Psoas muscle (tissue), 8 donors: ENCODE data around the gene SKA1. TPM values are rescaled to one million over a fixed set of nuclear protein-coding genes. Genes with fewer than 3 reads are reported as not detected.

Source experiments
- ATAC-seq, 4 donors: fragments of 200-7000 bp; cut with Tn5 transposase; one replicate each; pipeline ENCODE4 v1.9.1; 2020; ENCODE audit warnings: moderate library complexity in 3 of 4, mild to moderate bottlenecking in 2 of 4
- DNase-seq, 2 donors: peaks; one replicate each; pipeline ENCODE4 v3.0.0-alpha.2; 2020
- H3K27ac ChIP-seq: fragments of 200-600 bp; one replicate; pipeline ENCODE4 v1.8.0; 2022
- H3K27me3 ChIP-seq, 3 donors: fragments of 200-600 bp in 1 of 3; one replicate each; pipeline versions ENCODE4 v1.6.1 to v1.8.0; 2013 to 2022; ENCODE audit warnings: low read length in 2 of 3, mild to moderate bottlenecking in 2 of 3, moderate library complexity in 1 of 3; ENCODE audit not compliant: insufficient read depth in 3 of 3
- H3K36me3 ChIP-seq, 2 donors: fragments of 200-600 bp in 1 of 2; one replicate each; pipeline versions ENCODE4 v1.6.1 to v1.8.0; 2013 to 2022; ENCODE audit warnings: low read depth in 1 of 2, mild to moderate bottlenecking in 1 of 2, moderate library complexity in 1 of 2; ENCODE audit not compliant: insufficient read depth in 1 of 2
- H3K4me1 ChIP-seq: fragments of 200-600 bp; one replicate; pipeline ENCODE4 v1.8.0; 2022
- H3K4me3 ChIP-seq: fragments of 200-600 bp; one replicate; pipeline ENCODE4 v1.8.0; 2022; ENCODE audit warnings: mild to moderate bottlenecking
- H3K9me3 ChIP-seq: fragments of 200-600 bp; one replicate; pipeline ENCODE4 v1.8.0; 2022
- WGBS, 3 donors: extraction: QIAGEN DNeasy Blood & Tissue Kit; methylation state at CpG; one replicate each; pipeline versions ENCODE4 v1.1.6 to v1.1.7; 2013; 5-methylcytosine and 5-hydroxymethylcytosine counted together
- intact Hi-C, 2 donors: fragments of 100-400 bp; cut with DNase I; formaldehyde crosslinking; loops; one replicate each; pipeline versions ENCODE4 v1.11.0 to v1.14.2; 2022
- polyA plus RNA-seq, 3 donors: library from polyadenylated mRNA; stranded (reverse); fragments of 200-250 nt; gene quantifications; one replicate each; pipeline ENCODE4 v1.2.3, GENCODE V29; 2013
- total RNA-seq, 4 donors: library from RNA; stranded (reverse); fragmentation: NEBNext Ultra II Directional in 2 of 4; extraction: Animal tissue kit (Norgen Biotek cat#: 25700) in 2 of 4; gene quantifications; one replicate each; pipeline versions ENCODE4 v1.2.1 to v1.2.4, GENCODE V29; 2021 to 2023
- TF ChIP-seq, protein P1 (sequence below): fragments of 200-600 bp; IDR thresholded peaks from one replicate; pipeline ENCODE4 v1.8.0; 2022; ENCODE audit warnings: antibody characterized with exemption
- donor health status: healthy with polysubstance abuse.
- donor health status: DM: no; HTN: no; CAD: no; lungs with moderate emphysema.
- donor health status: Bipolar disorder and iron deficiency.
- donor health status: healthy.
- donor health status: DM: yes; HTN: yes; CAD: no.
- donor health status: DM: no; HTN: no; CAD: no.
- donor health status: DM: no; HTN: no; CAD: no.
- donor health status: DM: yes; HTN: yes; CAD: no.

Gene SKA1
- total and polyA plus RNA-seq, 7 donors: 0.10 to 0.19 (median 0.11) TPM; not detected in 4

DNA sequence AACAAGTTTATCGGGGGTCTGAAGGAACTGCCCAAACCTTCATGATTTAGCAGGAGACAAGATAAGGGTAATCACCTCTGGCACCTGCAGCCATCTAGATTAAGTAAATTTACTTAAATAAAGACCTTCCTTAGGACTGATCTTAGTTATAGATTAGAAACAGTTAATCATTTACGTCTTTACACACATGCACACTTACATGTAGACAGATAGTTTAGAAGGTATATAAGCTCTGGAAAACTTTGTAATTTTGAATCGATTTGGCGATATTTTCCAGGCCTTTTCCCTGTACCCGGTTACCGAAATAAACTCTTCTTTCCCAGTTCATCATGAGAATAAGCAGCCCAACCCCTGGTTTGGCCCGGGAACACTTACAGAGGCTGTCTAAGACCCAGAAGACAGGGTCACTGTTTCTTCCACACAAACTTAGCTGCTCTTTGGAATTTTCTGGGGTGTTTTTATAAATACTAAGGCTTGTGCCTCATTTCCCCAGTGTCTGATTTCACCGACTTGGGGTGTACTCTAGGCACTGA lies 560 bp upstream of the SKA1 start:
- H3K36me3 ChIP-seq: no peaks in the 10 kb centered on the region
- peak overlapping the region; percentile 85 for H3K27ac ChIP-seq
- peak in 1 of 4 donors; percentile 21 for ATAC-seq
- H3K9me3 ChIP-seq: peaks cover 12% of the 10 kb centered on the region
- H3K4me3 ChIP-seq: peak overlapping the region; percentile 74
- intact Hi-C loops: no loop called here
- no peak for DNase-seq
- 72 to 77% (median 75%) methylated on average over 8 of the region's 8 CpGs for WGBS, 3 donors
- H3K27me3 ChIP-seq: no peaks in the 10 kb centered on the region
- H3K4me1 ChIP-seq: peaks cover 16% of the 10 kb centered on the region
- TF ChIP-seq, protein P1, sequence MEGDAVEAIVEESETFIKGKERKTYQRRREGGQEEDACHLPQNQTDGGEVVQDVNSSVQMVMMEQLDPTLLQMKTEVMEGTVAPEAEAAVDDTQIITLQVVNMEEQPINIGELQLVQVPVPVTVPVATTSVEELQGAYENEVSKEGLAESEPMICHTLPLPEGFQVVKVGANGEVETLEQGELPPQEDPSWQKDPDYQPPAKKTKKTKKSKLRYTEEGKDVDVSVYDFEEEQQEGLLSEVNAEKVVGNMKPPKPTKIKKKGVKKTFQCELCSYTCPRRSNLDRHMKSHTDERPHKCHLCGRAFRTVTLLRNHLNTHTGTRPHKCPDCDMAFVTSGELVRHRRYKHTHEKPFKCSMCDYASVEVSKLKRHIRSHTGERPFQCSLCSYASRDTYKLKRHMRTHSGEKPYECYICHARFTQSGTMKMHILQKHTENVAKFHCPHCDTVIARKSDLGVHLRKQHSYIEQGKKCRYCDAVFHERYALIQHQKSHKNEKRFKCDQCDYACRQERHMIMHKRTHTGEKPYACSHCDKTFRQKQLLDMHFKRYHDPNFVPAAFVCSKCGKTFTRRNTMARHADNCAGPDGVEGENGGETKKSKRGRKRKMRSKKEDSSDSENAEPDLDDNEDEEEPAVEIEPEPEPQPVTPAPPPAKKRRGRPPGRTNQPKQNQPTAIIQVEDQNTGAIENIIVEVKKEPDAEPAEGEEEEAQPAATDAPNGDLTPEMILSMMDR: no peak

DNA sequence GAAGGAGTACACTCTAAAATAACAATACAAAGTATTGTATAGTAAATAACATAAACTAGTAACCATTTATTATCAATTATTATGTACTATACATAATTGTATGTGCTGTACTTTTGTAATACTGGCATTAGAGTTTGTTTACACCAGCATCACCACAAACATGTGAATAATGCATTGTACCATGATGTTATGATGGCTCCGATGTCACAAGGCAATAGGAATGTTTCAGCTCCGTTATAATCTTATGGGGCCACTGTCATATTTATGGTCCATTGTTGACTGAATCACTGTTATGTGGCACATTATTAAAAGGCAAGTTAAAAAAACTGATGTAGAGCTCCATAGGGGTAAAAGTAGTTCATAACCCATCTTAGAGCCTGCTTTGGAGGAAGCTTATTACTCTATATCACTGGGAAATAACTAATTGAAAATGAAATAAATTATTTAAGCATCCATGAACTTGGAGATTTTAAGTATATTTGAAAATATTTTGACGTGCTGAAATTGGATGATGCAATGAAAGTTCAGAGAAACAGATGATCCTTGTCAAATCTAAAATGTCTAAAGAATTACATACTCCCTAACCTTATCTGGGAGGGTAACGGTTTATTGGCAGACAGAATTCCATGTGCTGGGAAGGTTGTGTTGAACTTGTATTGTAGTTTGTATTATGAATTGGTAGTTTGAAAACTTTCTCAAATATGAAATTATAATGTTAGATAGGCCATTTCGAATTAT lies 2.4 kb downstream of the SKA1 start:
- WGBS, 3 donors: 72 to 86% (median 83%) methylated on average over 5 of the region's 5 CpGs
- DNase-seq (no peak), ATAC-seq (no peak)
- intact Hi-C loops: no loop called here
- no peak overlapping the region for H3K27ac ChIP-seq
- H3K4me1 ChIP-seq: peaks cover 16% of the 10 kb centered on the region
- no peaks in the 10 kb centered on the region for H3K9me3 ChIP-seq
- no peaks in the 10 kb centered on the region for H3K36me3 ChIP-seq
- TF ChIP-seq, protein P1: no peak
- no peak overlapping the region for H3K4me3 ChIP-seq
- H3K27me3 ChIP-seq: no peaks in the 10 kb centered on the region

DNA sequence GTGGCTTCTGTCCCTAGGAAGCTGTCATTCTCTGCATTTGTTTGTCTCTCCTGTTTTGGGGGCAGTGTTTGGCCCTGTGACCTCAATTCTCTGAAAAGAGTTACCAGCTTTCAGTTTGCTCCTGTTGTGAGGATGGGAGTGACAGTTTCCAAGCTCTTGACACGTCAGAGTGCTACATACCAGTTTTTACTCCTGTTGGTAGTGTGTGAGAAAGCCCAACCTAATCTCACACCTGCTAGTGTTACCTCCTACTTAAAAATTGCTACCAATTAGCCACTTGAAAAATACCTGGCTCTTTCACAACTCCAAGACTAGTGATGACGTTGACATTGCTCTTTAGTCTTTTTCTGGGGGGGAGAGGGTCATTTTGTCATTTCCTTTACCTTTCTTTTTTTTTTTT lies 14.1 kb downstream of the SKA1 start:
- Histone ChIP-seq H3K4me1 (no peaks in the 10 kb centered on the region), H3K36me3 (no peaks in the 10 kb centered on the region), H3K9me3 (no peaks in the 10 kb centered on the region), H3K4me3 (no peak overlapping the region), H3K27me3 (peaks cover 0 to 4% (median 0%) of the 10 kb centered on the region in 3 donors), H3K27ac (no peak overlapping the region)
- intact Hi-C loops: no loop called here
- TF ChIP-seq, protein P1: no peak
- 68 to 76% (median 69%) methylated on average over 2 of the region's 2 CpGs for WGBS, 3 donors
- ATAC-seq: no peak
- no peak for DNase-seq

DNA sequence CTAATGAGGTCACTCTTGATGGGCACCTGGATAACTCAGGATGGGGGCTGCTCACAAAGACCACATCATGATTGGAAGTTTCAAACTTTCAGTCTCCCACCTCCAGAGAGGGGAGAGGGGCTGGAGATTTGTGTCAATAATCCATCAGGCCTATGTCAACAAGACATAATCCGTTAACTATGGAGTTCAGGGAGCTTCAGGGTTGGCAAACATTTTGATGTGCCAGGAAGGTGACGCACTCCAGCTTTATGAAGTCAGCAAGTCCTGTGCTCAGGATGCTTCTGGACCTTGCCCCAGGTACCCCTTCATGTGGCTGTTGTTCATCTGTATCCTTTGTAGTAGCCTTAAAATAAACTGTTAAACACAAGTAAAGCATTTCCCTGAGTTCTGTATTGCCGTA lies 19.0 kb downstream of the SKA1 start:
- Histone ChIP-seq H3K27me3 (peaks cover 0 to 3% (median 2%) of the 10 kb centered on the region in 3 donors), H3K4me3 (no peak overlapping the region), H3K27ac (no peak overlapping the region), H3K36me3 (no peaks in the 10 kb centered on the region), H3K9me3 (no peaks in the 10 kb centered on the region), H3K4me1 (no peaks in the 10 kb centered on the region)
- 92 to 99% (median 95%) methylated on average over 3 of the region's 3 CpGs for WGBS, 3 donors
- TF ChIP-seq, protein P1: no peak
- intact Hi-C loops: no loop called here
- ATAC-seq: no peak
- no peak for DNase-seq
